Nucleus accumbens (tissue), 56 donors: ENCODE measurements around the gene CASP8AP2.
"Not testable (repeated sequence)": the region's sequence is repeated elsewhere in the genome, so short reads cannot be mapped to it uniquely, and the experiment has no call there.

ENCODE experiments used
- DNase-seq, 56 donors: peaks; one replicate each; lab custom pipeline; 2025; lab: John Stamatoyannopoulos, UW

The CASP8AP2 gene

DNA sequence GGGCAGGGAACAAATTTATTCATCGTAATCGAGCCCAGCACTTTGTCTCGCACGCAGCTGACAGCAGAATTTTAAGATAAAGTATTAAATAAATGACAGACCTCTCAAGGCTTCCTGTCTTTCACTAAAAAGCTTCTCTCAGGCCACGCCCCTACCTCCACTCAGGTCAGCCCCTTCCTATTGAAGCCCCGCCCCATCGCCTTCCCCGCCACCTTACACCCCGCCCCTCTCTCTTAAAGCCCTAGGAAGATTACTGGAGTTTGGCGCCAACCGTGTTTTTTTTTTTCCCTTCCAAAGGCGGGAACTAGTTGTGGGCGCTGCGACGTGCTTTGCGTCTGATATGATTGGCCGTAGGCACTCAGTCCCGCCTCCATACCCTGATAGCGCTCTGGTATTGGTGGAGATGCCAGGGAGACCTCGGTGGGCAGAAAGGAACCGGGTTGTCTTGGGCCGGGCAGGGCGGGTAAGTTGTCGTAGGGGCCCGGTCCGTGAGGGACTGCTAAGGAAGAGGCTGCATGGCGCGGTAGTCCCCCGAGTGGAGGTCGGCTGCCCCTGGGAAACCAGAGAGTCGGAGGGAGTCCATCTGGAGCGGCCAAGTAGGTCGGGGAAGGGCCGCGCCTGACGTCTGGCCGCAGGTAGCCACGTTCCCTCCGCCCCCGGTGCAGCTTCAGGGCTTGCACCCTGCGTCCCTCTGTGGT, at the start of gene CASP8AP2:
CASP8AP2 (plus strand) TSS at position 409 of the 698 bp plus-strand sequence.
- DNase-seq, result peak; percentile 36 to 97 (median 86)

DNA sequence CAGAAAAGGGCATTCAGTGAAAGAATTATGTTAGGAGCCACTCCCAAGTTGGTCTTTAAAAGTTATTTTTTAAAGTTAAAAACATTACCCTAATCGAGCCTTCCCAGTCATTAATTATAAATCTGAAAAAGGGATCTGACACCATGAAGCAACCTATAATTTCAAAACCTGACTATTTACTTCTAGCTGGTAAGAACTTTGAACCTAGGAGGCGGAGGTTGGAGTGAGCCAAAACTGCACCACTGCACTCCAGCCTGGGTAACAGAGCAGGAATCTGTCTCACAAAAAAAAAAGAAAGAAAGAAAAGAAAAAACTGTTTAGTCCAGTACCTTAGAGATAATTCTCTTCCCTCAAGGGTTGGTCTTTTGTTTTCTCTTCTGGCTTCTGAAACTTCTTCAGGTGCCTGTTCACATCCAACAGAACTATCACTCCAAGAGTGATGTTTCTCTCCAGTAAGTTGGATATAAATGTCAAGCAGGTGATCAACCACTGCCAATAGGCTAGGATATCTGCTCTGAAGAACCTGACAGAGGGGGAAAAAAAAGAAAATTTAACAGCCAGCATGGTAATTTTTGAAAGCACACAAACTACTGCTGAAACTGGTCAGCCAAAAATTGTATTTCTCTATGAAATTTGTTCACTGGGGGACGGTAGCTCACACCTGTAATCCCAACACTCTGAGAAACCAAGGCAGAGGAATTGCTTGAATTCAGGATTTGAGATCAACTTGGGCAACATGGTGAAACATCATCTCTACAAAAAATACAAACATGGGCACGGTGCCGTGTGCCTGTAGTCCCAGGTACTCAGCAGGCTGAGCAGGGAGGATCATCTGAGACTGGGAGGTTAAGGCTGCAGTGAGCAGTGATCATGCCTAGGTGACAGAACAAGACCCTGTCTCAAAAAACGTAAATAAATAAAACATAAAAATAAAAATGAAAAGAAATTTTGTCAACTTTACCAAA, 48.3 kb upstream of the CASP8AP2 start:
- no peak for DNase-seq

DNA sequence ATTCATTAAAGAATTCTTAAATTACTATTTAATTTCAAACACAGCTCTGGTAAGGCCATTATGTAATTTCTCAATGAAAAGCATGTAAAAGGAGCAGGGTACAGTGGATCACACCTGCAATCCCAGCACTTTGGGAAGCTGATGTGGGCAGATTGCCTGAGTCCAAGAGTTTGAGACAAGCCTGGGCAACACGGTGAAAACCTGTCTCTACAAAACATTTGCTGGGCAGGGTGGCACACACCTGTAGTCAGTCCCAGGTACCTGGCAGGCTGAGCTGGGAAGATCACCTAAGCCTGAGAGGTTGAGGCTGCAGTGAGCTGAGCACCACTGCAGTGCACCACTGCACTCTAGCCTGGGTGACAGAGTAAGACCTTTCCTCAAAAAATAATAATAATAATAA, 47.5 kb upstream of the CASP8AP2 start:
- no peak for DNase-seq

DNA sequence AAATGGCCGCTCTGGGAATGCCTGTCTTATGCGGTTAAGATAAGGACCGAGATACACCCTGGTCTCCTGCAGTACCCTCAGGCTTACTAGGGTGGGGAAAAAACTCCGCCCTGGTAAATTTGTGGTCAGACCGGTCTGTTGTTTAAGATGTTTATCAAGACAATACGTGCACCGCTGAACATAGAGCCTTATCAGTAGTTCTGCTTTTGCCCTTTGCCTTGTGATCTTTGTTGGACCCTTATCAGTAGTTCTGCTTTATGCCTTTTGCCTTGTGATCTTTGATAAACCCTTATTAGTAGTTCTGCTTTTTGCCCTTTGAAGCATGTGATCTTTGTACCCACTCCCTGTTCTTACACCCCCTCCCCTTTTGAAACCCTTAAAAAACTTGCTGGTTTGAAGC, 46.4 kb upstream of the CASP8AP2 start:
- DNase-seq, result not testable (repeated sequence)

DNA sequence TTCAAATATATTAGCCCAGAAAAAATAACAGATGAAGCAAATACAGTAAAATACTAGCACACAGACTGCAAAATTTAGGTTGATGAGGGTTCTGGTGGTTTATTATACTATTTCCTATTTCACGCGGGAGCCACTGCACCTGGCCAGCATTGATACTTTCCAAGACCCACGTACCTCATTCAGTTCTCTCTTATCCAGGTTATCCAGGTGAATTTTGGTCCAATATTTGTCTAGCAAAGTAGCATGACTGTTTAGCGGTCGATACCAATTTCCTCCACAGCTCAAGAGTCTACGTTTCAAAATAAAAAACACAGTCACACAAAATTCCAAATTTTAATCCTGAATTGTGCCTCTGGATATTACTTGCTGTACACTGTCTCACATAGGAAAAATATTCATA, 44.8 kb upstream of the CASP8AP2 start:
- DNase-seq, result no peak

DNA sequence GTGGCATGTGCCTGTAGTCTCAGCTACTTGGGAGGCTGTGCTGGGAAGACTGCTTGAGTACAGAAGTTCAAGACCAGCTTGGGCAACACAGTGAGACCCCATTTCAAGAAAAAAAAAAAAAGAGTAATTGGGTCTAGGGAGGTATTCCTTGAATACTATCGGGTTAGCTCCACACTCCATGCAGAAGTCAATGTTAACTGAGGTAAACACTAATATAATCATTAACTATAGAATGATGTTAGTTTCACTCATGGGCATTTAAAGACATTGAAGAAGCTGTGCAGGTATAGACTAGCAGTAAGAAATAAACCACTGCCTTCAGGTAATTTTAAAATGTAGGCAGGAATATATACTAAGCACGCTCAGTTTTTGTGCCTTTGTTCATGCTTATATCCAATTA, 42.7 kb upstream of the CASP8AP2 start:
- DNase-seq, result no peak

DNA sequence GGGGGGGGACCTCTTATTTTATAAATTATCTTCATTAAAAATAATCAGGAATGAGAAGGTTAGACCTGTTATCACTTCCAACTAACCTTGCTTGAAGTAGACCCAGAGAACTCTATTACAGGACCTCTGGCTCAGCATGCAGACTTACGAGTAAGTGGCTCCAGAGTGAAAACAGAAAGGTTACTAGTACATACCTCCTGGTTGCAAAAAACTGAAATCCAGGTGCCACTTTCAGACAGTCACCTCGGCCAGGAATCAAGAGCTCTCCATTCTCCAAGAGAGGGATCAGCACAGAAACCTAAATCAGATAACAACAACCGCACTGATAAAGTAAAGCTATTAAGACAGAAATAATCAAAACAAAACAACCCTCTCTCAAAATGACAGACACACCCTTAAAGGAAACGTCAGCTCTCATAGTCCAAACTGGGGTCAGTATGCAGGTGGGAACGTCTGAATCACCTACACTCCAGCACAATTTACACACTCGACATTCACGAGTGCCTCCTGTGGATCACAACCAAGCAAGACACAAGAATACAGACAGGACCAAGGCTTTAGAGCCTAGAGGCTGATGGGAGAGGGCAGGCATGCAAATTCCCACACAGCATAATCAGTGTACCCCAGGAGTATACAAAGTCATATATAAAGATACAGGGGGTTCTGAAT, 41.9 kb upstream of the CASP8AP2 start:
- DNase-seq, result no peak

DNA sequence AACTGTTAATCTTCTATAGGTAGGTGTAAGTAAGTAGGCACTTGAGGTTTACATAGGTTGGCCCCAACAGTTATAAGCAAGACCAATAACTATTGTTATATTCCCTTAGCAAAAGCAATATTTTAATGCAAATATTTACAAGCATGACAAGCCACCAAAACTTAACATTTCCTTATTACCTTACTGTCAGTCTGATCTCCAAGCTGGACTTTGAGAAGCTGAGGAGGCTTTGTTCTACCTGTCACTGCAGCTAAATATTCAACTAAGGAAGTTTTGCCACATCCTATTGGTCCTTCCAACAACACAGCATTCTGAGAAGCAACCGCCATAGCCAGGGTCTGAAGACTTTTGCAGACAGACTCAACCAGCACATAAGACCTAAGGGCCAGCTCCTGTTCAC, 39.7 kb upstream of the CASP8AP2 start:
- DNase-seq, result no peak

DNA sequence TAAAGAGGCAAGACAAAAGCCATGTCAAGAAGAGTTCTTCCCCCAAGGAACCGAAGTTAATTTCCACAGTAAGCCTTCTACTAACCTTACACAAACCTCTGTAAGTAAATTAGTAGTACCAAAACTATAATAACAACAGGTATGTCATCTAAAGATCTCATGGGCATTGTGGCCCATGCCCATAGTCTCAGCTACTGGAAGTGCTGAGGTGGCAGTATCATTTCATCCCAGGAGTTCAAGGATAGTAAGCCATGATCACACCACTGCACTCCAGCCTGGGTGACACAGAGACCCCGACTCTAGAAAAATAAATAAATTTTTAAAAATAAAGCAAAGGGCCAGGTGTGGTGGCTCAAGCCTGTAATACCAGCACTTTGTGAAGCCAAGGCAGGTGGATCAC, 39.3 kb upstream of the CASP8AP2 start:
- no peak for DNase-seq

DNA sequence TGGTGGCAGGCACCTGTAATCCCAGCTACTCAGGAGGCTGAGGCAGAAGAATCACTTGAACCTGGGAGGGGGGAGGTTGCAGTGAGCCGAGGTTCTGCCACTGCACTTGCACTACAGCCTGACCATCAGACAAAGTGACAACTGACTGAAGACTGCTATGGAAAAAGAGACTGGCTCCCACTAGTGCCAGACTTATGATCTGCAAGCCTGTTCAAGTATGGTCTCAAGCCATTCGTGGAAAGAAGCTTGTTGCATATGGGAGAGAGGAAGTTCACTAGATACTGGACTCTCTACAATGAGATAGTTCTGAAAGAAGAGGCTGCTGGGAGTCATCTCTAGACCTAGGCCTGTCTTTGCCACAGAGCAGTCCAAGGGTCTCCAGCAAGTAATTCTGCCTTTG, 36.8 kb upstream of the CASP8AP2 start:
- no peak for DNase-seq

DNA sequence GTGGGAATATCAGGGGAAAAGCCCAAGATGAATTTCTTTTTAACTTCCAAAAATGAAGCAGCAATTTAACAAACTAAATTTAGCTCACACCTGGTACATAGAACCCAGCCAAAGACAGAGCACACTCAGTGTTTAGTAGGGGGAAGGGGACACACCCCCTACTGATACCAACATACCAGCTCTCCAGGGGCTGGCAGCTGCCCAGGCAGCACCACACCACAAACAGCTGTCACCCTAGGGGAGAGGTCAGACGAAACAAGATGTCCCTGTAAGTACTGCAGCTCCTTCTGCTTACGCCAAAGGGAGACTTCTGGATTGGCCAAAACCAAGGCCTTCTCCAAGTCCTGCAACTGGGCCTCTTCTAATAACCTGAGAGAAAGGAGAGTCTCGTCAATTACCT, 36.1 kb upstream of the CASP8AP2 start:
- DNase-seq, result no peak

DNA sequence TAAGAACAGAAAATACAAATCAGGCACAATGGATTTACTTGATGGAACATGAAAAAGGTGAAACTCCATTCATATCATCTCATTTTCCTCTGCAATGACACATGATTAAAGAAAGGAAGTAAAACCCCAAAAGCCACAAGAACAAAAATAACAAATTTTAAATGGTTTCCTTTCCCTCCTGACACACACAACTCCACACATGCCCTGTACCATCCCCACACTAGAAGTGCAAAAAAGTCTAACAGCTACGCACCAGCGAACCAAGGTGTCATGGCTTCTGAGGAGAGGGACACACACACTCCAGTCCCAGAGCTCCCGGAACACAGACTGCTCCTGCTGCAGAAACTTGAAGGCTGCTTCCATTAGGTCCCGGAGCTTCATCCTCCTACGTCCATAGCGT, 35.4 kb upstream of the CASP8AP2 start:
- no peak for DNase-seq

DNA sequence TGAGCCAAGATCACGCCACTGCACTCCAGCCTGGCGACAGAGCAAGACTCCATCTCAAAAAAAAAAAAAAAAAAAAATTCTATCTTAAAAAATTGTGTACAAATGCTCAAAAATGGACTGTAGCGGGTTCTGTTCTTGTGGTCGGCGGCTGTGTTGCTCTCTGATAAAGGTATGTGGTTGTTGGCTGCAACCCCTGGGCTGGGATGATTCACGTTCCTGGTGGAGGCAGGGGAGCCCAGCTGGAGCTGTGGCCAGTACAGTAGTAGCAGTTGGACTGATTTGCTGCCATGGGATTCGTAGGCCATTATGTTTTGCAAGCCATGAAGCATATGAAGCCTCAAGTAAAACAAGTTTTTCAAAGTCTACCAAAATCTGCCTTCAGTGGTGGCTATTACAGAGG, 32.4 kb upstream of the CASP8AP2 start:
- no peak for DNase-seq

DNA sequence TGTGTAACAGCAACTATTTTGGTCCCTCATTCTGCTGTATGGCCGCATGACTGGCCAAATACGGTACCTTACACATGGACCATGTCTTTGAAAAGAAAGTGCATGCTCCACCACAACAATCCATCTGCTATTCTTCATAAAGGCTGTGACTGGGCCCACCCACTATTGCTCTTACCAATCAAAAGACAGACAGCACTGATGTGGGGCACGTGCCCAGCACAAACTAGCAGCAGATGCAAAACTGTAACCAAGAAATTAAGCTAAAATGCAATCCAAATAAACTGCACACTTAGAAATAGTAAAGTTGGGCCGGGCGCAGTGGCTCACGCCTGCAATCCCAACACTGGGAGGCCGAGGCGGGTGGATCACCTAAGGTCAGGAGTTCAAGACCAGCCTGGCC, 30.6 kb upstream of the CASP8AP2 start:
- DNase-seq, result no peak

DNA sequence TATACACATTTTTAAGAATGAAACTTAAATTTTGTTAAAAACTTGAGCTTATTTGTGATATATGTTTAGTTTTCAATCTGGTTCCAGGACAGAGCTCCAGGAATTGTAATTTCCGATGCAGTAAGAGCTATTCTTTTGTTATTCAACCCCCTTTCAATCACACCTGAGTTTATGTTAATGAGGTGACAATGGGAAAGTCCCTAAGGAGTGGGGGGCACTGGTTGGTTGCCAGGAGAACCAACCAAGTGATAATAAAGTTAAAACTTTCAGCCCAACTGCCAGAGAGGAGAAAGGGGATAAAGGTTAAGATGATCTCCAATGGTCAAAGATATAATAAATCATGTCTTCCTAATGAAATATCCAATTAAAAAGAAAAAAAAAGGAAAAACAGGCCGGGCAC, 29.9 kb upstream of the CASP8AP2 start:
- DNase-seq, result no peak

DNA sequence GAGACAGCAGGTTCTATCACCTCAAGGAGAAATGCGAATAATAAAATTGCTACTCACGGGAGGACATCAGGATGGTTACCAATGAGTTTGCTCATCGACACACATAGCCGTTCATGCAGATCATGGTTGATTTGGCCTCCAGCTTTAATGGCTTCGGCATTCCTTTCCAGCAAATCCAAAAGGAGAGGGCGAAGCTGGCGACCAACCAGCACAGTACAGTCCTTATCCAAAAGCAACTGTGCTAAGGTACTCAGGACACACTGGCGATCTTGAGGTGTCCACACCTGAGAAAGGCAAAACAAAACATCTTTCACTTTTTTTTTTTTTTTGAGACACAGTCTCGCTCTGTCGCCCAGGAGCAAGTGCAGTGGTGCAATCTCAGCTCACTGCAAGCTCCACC, 26.4 kb upstream of the CASP8AP2 start:
- DNase-seq, result no peak

DNA sequence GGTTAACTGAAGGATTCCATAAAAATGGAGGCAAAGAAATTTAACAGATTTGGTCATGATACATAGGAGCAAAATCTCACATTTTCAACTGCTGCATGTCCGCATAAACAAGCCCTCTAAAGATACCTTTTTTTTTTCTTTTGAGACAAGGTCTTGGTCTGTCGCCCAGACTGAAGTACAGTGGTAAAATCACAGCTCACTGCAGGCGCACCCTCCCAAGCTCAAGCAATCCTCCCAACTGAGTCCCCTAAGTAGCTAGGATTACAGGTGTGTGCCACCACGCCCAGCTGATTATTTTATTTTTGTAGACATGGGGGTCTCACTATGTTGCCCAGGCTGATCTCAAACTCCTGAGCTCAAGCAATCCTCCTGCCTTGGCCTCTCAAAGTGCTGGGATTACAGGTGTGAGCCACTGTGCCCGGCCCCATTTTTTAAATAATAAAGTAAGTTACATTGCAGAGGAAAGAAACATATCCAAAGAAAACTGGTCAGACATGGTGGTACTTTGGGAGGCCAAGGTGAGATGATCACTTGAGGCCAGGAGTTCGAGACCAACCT, 23.8 kb upstream of the CASP8AP2 start:
- no peak for DNase-seq

DNA sequence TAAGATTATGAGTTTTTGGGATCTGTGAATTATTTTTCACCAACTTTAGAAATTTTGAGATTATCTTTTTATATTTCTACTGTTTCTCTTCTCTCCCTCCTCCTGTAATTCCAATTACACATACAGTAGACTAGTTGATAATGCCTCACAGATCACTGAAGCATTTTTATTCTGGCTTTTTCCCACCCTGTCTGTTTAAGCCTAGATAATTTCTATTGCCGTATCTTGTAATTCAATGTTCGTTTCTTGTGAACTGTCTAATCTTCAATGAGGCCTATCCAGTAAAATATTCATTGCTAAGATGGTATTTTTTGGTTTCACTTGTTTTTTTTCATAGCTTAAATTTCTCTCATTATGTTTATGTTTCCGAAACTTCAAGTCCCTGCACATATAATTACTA, 22.1 kb upstream of the CASP8AP2 start:
- DNase-seq, result no peak

DNA sequence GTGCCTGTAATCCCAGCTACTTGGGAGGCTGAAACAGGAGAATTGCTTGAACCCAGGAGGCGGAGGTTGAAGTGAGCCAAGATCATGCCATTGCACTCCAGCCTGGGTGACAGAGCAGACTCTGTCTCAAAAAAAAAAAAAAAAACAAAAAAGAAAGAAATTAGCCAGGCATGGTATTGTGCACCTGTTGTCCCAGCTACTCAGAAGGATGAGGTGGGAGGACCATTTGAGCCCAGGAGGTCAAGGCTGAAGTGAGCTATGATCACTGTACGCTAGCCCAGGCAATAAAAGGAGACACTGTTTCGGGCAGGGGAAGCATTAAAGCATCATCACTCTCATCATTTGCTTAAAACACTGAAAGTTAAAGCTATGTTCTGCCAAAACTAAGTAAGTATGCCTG, 16.3 kb upstream of the CASP8AP2 start:
- not testable (repeated sequence) for DNase-seq

DNA sequence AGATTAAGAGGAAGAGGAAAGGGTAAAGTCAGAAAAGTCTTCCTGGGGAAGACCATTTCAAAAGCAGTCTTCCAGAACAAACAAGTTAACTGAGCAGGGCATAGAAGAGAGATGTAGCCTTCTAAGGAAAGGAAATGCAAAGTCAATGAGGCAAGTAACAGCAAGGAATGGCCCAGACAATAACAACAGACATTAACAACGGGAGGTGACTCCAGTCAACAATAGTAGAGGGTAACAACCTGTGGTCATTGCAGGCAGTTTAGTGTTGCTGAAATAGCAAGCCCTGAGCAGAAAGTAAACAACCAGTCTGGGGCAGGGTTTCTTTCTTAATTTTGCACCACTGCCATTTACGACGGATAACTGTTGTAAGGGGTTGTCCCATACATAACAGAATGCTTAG, 12.2 kb upstream of the CASP8AP2 start:
- DNase-seq, result no peak

DNA sequence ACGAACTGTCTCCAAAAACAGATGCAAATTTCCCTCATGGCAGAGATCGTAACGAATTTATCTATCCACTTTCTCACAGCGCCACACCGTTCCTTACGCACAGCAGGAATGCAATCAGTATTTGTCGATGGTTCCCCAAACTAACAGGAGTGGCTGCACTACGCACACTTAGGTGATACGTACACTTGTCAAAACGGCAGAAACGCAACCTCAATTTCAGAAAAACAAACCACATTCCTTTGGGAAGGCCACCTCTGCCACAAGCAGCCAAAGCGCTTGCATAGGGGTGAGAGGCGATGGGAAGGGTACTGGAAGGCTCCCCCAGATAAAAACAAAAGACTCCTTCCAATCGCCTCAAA, 10.7 kb upstream of the CASP8AP2 start:
- DNase-seq, result peak in 26 of 56 donors; percentile 1 to 59 (median 38)
